ENCODE results near the gene WASF2. TPM values are rescaled to one million over a fixed set of nuclear protein-coding genes. Genes with fewer than 3 reads are reported as not detected.

Gene WASF2
- total RNA-seq, 1 experiment from 2014 or later, result 65.9 TPM

DNA sequence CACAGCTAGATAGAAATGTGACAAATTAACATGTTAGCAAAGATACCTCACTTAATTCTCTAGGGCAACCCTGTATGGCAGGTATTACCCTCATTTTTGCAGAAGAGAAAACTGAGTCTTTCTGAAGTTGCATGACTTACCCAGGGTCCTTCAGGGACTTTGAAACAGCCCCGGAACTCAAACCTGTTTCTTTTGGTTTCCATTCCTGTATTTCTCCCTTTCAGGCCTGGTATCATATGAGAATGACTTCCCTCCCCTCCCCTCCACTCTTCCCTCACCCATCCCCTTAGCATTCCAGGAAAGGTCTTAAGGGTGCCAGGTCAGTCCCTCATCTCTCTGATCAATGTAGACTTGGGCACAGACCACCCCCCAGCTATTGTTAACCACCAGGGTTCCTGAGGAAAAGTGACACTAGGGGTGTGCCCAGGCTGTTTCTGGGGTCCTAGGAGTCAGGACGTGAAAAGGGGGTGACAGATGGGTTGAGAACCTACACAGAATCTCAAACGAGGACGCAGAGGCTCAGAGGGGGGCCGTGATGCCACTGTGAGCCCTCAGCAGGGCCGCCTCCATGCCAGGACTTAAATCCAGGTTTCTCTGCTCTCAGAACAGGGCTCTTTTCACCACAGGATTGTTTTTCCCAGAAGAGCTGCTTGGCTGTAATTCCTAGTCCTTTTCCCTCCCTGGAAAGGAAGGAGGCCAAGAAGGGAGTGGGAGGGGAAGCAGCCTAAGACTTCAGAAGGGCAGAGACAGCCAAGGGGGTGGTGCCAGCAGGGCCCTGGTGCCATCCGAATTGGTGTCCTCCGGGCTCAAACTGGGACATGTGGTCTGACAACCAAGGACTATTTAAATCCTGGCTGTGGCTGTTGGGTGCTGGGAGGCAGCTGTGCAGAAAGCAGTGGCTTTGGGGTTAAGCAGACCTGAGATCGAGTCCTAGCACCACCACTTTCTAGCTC, 2.1 kb upstream of the WASF2 start:
- H3K27me3 Mint-ChIP-seq (ENCODE audit: low read depth), result no peaks in the 10 kb centered on the region; the same call in 1 of the 2 replicates
- H3K4me3 Mint-ChIP-seq, result no peak overlapping the region; a peak in 1 of 5 replicates
- no peak overlapping the region for H3K23ac ChIP-seq (ENCODE audit: insufficient read length, low read depth, low read length)
- no peak overlapping the region for H4K5ac ChIP-seq (ENCODE audit: insufficient read length, low read depth, low read length)
- peaks cover 23 to 46% of the 10 kb centered on the region in 2 experiments for H3K4me1 Mint-ChIP-seq
- H3K27ac ChIP-seq (ENCODE audit: insufficient read length, low read depth, low read length), result no peak overlapping the region
- H3K36me3 Mint-ChIP-seq (ENCODE audit: insufficient read depth in 1 of 3, low read depth in 3 of 3), result no peaks in the 10 kb centered on the region; a peak in 1 of 7 replicates
- no peak overlapping the region for H3K14ac ChIP-seq (ENCODE audit: insufficient read depth, low read length)
- no peak overlapping the region for H3K56ac ChIP-seq (ENCODE audit: insufficient read length, low read depth, low read length)
- H4K91ac ChIP-seq (ENCODE audit: insufficient read length, low read depth, low read length), result no peak overlapping the region
- H3K23me2 ChIP-seq (ENCODE audit: insufficient read length, low read depth, low read length, poor library complexity, severe bottlenecking), result peaks cover 4% of the 10 kb centered on the region
- H3K18ac ChIP-seq (ENCODE audit: insufficient read length, low read depth, low read length), result peak overlapping the region; percentile 57
- no peak overlapping the region for H2BK5ac ChIP-seq (ENCODE audit: insufficient read length, low read length)
- H3K4me1 ChIP-seq (ENCODE audit: insufficient read depth, low read length), result no peaks in the 10 kb centered on the region
- no peak for DNase-seq
- H3K27ac Mint-ChIP-seq, result peak overlapping the region in 2 of 3 experiments; percentile 51 to 89; a peak in 3 of 7 replicates
- no peak overlapping the region for H2BK12ac ChIP-seq (ENCODE audit: insufficient read length, low read depth, low read length)
- no peak overlapping the region for H3K4ac ChIP-seq (ENCODE audit: low read depth, low read length)
- no peak for TF ChIP-seq CTCF (conservative IDR thresholded peaks at IDR 0.05)
- no CpG with 5 or more reads among the region's 9 CpGs for WGBS (ENCODE audit: extremely low coverage, insufficient read length, low lambda C conversion rate)
- H2BK120ac ChIP-seq (ENCODE audit: low read depth, low read length, poor library complexity, severe bottlenecking), result no peak overlapping the region
- H3K79me1 ChIP-seq (ENCODE audit: insufficient read depth, low read depth, low read length, poor library complexity, severe bottlenecking), result no peaks in the 10 kb centered on the region
- H4K8ac ChIP-seq (replicated peaks; ENCODE audit: insufficient read length, low read depth, low read length), result no peak overlapping the region
- H2AK5ac ChIP-seq (ENCODE audit: insufficient read length, low read length), result no peak overlapping the region
- no peak overlapping the region for H2BK20ac ChIP-seq (ENCODE audit: low read depth, low read length, poor library complexity, severe bottlenecking)
- H3K9me3 Mint-ChIP-seq, result no peaks in the 10 kb centered on the region
- no peaks in the 10 kb centered on the region for H3K27me3 ChIP-seq (ENCODE audit: insufficient read depth, low read length)
- H2BK15ac ChIP-seq (ENCODE audit: low read depth, low read length), result no peak overlapping the region
- no peak overlapping the region for H3T11ph ChIP-seq (ENCODE audit: low read length)
- H3K79me2 ChIP-seq (ENCODE audit: insufficient read depth, low read length), result peaks cover 2% of the 10 kb centered on the region; the same call in 1 of the 2 replicates
- no peak overlapping the region for H3K9ac ChIP-seq (ENCODE audit: extremely low read depth, insufficient read length, low read length)
- H4K20me1 ChIP-seq (ENCODE audit: control insufficient read depth, insufficient read depth, insufficient read length), result no peaks in the 10 kb centered on the region
- no peak overlapping the region for H2AFZ ChIP-seq (ENCODE audit: low read length)
- H3K9me3 ChIP-seq (ENCODE audit: control insufficient read depth, low read depth, low read length), result no peaks in the 10 kb centered on the region
- no peak overlapping the region for H3K4me2 ChIP-seq (ENCODE audit: insufficient read depth, insufficient read length, low read length)
